Neural progenitor cell (in vitro differentiated cells): ENCODE results near the gene C6orf62. TPM values are rescaled to one million over a fixed set of nuclear protein-coding genes. Genes with fewer than 3 reads are reported as not detected.

Source experiments
- DNase-seq: peaks from one replicate; pipeline ENCODE4 v3.0.0-alpha.2; 2016; ENCODE audit warnings: low spot score
- H2AFZ ChIP-seq: fragments of 200-600 bp; sonication (generic); replicated peaks from 2 replicates; pipeline ENCODE4 v1.6.1; 2016; ENCODE audit warnings: antibody characterized with exemption
- H3F3A ChIP-seq: fragments of 200-600 bp; sonication (generic); 2 replicates; pipeline ENCODE4 v1.6.1; 2016; ENCODE audit warnings: antibody characterized with exemption, low read depth
- H3K27ac ChIP-seq: fragments of 200-600 bp; sonication (generic); 2 replicates; pipeline ENCODE4 v1.5.1; 2016; ENCODE audit warnings: mild to moderate bottlenecking
- H3K27me3 ChIP-seq: fragments of 200-600 bp; sonication (generic); 2 replicates; pipeline ENCODE4 v1.6.1; 2016; ENCODE audit warnings: mild to moderate bottlenecking, moderate library complexity
- H3K36me3 ChIP-seq: fragments of 200-600 bp; sonication (generic); 2 replicates; pipeline ENCODE4 v1.5.1; 2016
- H3K4me1 ChIP-seq: fragments of 200-600 bp; sonication (generic); 2 replicates; pipeline ENCODE4 v1.6.1; 2016; ENCODE audit warnings: mixed run types
- H3K4me2 ChIP-seq: fragments of 200-600 bp; sonication (generic); 2 replicates; pipeline ENCODE4 v1.6.1; 2016
- H3K4me3 ChIP-seq: fragments of 200-600 bp; sonication (generic); 2 replicates; pipeline ENCODE4 v1.5.1; 2016
- H3K79me2 ChIP-seq: fragments of 200-600 bp; sonication (generic); 2 replicates; pipeline ENCODE4 v1.6.1; 2016; ENCODE audit warnings: low read depth
- H3K9ac ChIP-seq: fragments of 200-600 bp; sonication (generic); 2 replicates; pipeline ENCODE4 v1.6.1; 2016
- H3K9me3 ChIP-seq: fragments of 200-600 bp; sonication (generic); 2 replicates; pipeline ENCODE4 v1.5.1; 2016; ENCODE audit warnings: low read depth
- H4K20me1 ChIP-seq: fragments of 200-600 bp; sonication (generic); 2 replicates; pipeline ENCODE4 v1.6.1; 2016; ENCODE audit warnings: low read depth
- H3K27ac Mint-ChIP-seq: 3 replicates; pipeline ENCODE4 v1.8.0; 2021; ENCODE audit warnings: mixed read lengths
- H3K27me3 Mint-ChIP-seq: 2 replicates; pipeline ENCODE4 v1.8.0; 2022; ENCODE audit warnings: low read depth, mild to moderate bottlenecking, inconsistent platforms, moderate library complexity, mixed read lengths; ENCODE audit not compliant: insufficient read depth
- H3K36me3 Mint-ChIP-seq: 3 replicates; pipeline ENCODE4 v1.8.0; 2021; ENCODE audit warnings: mixed read lengths
- H3K4me1 Mint-ChIP-seq: 3 replicates; pipeline ENCODE4 v1.8.0; 2021; ENCODE audit warnings: mixed read lengths
- H3K4me3 Mint-ChIP-seq: 3 replicates; pipeline ENCODE4 v1.8.0; 2021; ENCODE audit warnings: mild to moderate bottlenecking, moderate library complexity, mixed read lengths
- H3K9me3 Mint-ChIP-seq: 3 replicates; pipeline ENCODE4 v1.8.0; 2020; ENCODE audit warnings: mixed read lengths
- EZH2 ChIP-seq: fragments of 200-600 bp; sonication (generic); IDR thresholded peaks from 2 replicates; pipeline ENCODE4 v1.6.1; 2017; ENCODE audit warnings: antibody characterized with exemption, mild to moderate bottlenecking, moderate library complexity
- EZH2phosphoT487 ChIP-seq: fragments of 200-600 bp; sonication (generic); IDR thresholded peaks from 2 replicates; pipeline ENCODE4 v1.6.1; 2017; ENCODE audit warnings: antibody characterized with exemption
- total RNA-seq: library from RNA; depleted of rRNA; stranded (reverse); fragments of >200 nt; gene quantifications from 2 replicates; pipeline ENCODE4 v1.2.3, GENCODE V29; 2015; ENCODE audit warnings: low replicate concordance
- TF ChIP-seq, protein P1 (sequence below): fragments of 200-600 bp; sonication (generic); IDR thresholded peaks from 2 replicates; pipeline ENCODE4 v1.5.1; 2017; ENCODE audit warnings: antibody characterized with exemption, mild to moderate bottlenecking

Gene C6orf62
- total RNA-seq, 1 donor from 2014 or later: 82.3 TPM

GRCh38 chr6:24710519-24711303, 8.2 kb downstream of the C6orf62 start:
- Mint-ChIP-seq H3K9me3 (no peaks in the 10 kb centered on the region), H3K36me3 (peaks cover 57% of the 10 kb centered on the region), H3K27me3 (no peaks in the 10 kb centered on the region), H3K4me1 (no peaks in the 10 kb centered on the region), H3K4me3 (no peak overlapping the region), H3K27ac (no peak overlapping the region)
- Histone ChIP-seq H3K4me2 (no peak overlapping the region), H2AFZ (no peak overlapping the region), H4K20me1 (peaks cover 65% of the 10 kb centered on the region), H3K4me1 (no peaks in the 10 kb centered on the region), H3K9me3 (no peaks in the 10 kb centered on the region), H3K36me3 (peaks cover 53% of the 10 kb centered on the region), H3K9ac (no peak overlapping the region), H3K4me3 (no peak overlapping the region), H3K27ac (no peak overlapping the region), H3F3A (peaks cover 3% of the 10 kb centered on the region), H3K79me2 (peaks cover 71% of the 10 kb centered on the region), H3K27me3 (no peaks in the 10 kb centered on the region)
- TF ChIP-seq EZH2 (no peak), EZH2phosphoT487 (no peak)
- TF ChIP-seq, protein P1, sequence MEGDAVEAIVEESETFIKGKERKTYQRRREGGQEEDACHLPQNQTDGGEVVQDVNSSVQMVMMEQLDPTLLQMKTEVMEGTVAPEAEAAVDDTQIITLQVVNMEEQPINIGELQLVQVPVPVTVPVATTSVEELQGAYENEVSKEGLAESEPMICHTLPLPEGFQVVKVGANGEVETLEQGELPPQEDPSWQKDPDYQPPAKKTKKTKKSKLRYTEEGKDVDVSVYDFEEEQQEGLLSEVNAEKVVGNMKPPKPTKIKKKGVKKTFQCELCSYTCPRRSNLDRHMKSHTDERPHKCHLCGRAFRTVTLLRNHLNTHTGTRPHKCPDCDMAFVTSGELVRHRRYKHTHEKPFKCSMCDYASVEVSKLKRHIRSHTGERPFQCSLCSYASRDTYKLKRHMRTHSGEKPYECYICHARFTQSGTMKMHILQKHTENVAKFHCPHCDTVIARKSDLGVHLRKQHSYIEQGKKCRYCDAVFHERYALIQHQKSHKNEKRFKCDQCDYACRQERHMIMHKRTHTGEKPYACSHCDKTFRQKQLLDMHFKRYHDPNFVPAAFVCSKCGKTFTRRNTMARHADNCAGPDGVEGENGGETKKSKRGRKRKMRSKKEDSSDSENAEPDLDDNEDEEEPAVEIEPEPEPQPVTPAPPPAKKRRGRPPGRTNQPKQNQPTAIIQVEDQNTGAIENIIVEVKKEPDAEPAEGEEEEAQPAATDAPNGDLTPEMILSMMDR: no peak
- no peak for DNase-seq

DNA sequence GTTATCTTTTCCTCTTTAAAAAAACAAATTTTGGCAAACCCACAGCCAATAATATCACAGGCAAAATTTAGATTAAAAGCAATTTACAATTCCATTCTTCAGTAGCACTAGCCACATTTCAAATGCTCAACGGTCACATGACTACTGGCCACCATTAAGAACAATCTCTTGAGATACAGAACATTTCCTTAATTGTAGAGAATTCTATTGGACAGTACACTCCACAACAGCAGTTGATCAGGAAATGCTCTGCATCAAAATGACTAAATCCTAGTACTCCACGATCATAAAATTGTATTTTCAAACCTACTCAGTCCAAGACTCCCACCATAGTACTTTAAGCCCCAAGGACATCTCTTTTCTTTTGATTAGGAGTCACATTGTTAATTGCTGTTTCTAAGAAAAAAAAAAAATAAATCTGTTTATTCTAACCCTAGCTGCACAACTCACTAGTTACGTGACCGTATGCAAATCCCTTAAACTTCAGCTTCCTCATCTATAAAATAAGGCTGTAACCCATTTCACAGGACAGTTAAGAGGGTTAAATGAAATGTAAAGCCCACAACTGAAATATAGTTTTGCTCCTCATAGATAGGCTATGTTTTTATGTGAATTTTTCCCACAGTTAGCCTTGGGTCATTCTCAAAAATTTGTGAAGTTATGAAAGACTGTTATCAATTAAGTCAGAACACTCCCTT, 9.8 kb downstream of the C6orf62 start:
- no peak overlapping the region for H3K27ac ChIP-seq
- H3K27me3 Mint-ChIP-seq: no peaks in the 10 kb centered on the region
- H3K4me1 Mint-ChIP-seq: no peaks in the 10 kb centered on the region
- H3K27me3 ChIP-seq: no peaks in the 10 kb centered on the region
- TF ChIP-seq, protein P1: no peak
- no peak for TF ChIP-seq EZH2phosphoT487
- H3K4me3 Mint-ChIP-seq: no peak overlapping the region
- H3K4me2 ChIP-seq: no peak overlapping the region
- H3K9me3 ChIP-seq: no peaks in the 10 kb centered on the region
- no peak overlapping the region for H3K9ac ChIP-seq
- H2AFZ ChIP-seq: no peak overlapping the region
- no peak for DNase-seq
- peaks cover 50% of the 10 kb centered on the region for H4K20me1 ChIP-seq
- H3K79me2 ChIP-seq: peaks cover 55% of the 10 kb centered on the region
- no peak overlapping the region for H3K4me3 ChIP-seq
- no peak overlapping the region for H3K27ac Mint-ChIP-seq
- H3F3A ChIP-seq: peaks cover 18% of the 10 kb centered on the region
- peaks cover 57% of the 10 kb centered on the region for H3K36me3 ChIP-seq
- H3K4me1 ChIP-seq: no peaks in the 10 kb centered on the region
- H3K9me3 Mint-ChIP-seq: no peaks in the 10 kb centered on the region
- peaks cover 51% of the 10 kb centered on the region for H3K36me3 Mint-ChIP-seq

- no peaks in the 10 kb centered on the region for H3K9me3 ChIP-seq
- H2AFZ ChIP-seq: no peak overlapping the region
- H3F3A ChIP-seq: peaks cover 24% of the 10 kb centered on the region
- H3K36me3 ChIP-seq: peaks cover 59% of the 10 kb centered on the region
- Mint-ChIP-seq H3K9me3 (no peaks in the 10 kb centered on the region), H3K27me3 (no peaks in the 10 kb centered on the region), H3K27ac (no peak overlapping the region), H3K4me1 (no peaks in the 10 kb centered on the region), H3K4me3 (no peak overlapping the region), H3K36me3 (peaks cover 51% of the 10 kb centered on the region)
- no peak for DNase-seq
- peaks cover 44% of the 10 kb centered on the region for H4K20me1 ChIP-seq
- H3K9ac ChIP-seq: no peak overlapping the region
- H3K4me2 ChIP-seq: no peak overlapping the region
- peaks cover 50% of the 10 kb centered on the region for H3K79me2 ChIP-seq
- TF ChIP-seq EZH2 (no peak), EZH2phosphoT487 (no peak)
- TF ChIP-seq, protein P1: no peak
- H3K4me1 ChIP-seq: no peaks in the 10 kb centered on the region
- no peak overlapping the region for H3K27ac ChIP-seq
- H3K4me3 ChIP-seq: no peak overlapping the region
- H3K27me3 ChIP-seq: no peaks in the 10 kb centered on the region
These were observed 10.3 kb downstream of the C6orf62 start for GRCh38 chr6:24708612-24709011.
